CD4-positive, alpha-beta T cell treated with Interleukin-4 for 1 hour (primary cell): ENCODE measurements around the gene RIMBP2.

ENCODE experiments used
- DNase-seq, 2 donors: peaks; one replicate each; pipeline ENCODE4 v3.0.0-alpha.2; 2020 to 2022

RIMBP2 gene

GRCh38 chr12:130350715-130351114, 365.4 kb downstream of the RIMBP2 start:
- DNase-seq = no peak

- no peak for DNase-seq
Measured at GRCh38 chr12:130347588-130347987, 368.5 kb downstream of the RIMBP2 start.
